Activated naive CD4-positive, alpha-beta T cell treated with anti-CD3 and anti-CD28 coated beads, Interleukin-2, amount 10 ng/mL, durations not matched to agents 7 days and 5 days (primary cell): ENCODE measurements around the gene RRP1.

Experiments
- CTCF ChIA-PET: fragments of 350-600 bp; sonication (Branson Sonifier 250); formaldehyde crosslinking; loops from one replicate; lab custom pipeline; 2021; ENCODE audit warnings: antibody characterized with exemption; lab: Charles Lee
- DNase-seq: peaks from one replicate; pipeline ENCODE4 v3.0.0-alpha.2; 2020
- H3K27ac Mint-ChIP-seq: one replicate; pipeline ENCODE4 v1.8.0; 2021; ENCODE audit warnings: mild to moderate bottlenecking, moderate library complexity, mixed read lengths
- H3K27me3 Mint-ChIP-seq: one replicate; pipeline ENCODE4 v1.8.0; 2021; ENCODE audit warnings: mild to moderate bottlenecking, mixed read lengths
- H3K36me3 Mint-ChIP-seq: one replicate; pipeline ENCODE4 v1.8.0; 2021; ENCODE audit warnings: mixed read lengths
- H3K4me1 Mint-ChIP-seq: one replicate; pipeline ENCODE4 v1.8.0; 2021; ENCODE audit warnings: mixed read lengths
- H3K4me3 Mint-ChIP-seq: one replicate; pipeline ENCODE4 v1.8.0; 2021; ENCODE audit warnings: mild to moderate bottlenecking, moderate library complexity, mixed read lengths
- H3K9me3 Mint-ChIP-seq: one replicate; pipeline ENCODE4 v1.8.0; 2021; ENCODE audit warnings: mixed read lengths

RRP1 gene

GRCh38 chr21:43753439-43753799 lies 36.0 kb upstream of the RRP1 start:
- H3K9me3 Mint-ChIP-seq = no peaks in the 10 kb centered on the region
- DNase-seq = no peak
- peaks cover 30% of the 10 kb centered on the region for H3K36me3 Mint-ChIP-seq
- no peaks in the 10 kb centered on the region for H3K4me1 Mint-ChIP-seq
- CTCF ChIA-PET = interaction anchor here (0.6 kb wide), 1 partner anchor 25 kb away, joined by 3 read pairs; no protein-coding TSS in a partner anchor
- no peaks in the 10 kb centered on the region for H3K27me3 Mint-ChIP-seq
- no peak overlapping the region for H3K4me3 Mint-ChIP-seq
- no peak overlapping the region for H3K27ac Mint-ChIP-seq

GRCh38 chr21:43754948-43755781 lies 34.2 kb upstream of the RRP1 start:
- no peak overlapping the region for H3K27ac Mint-ChIP-seq
- DNase-seq = no peak
- no peak overlapping the region for H3K4me3 Mint-ChIP-seq
- no peaks in the 10 kb centered on the region for H3K27me3 Mint-ChIP-seq
- CTCF ChIA-PET = no interaction called here
- H3K36me3 Mint-ChIP-seq = peaks cover 26% of the 10 kb centered on the region
- no peaks in the 10 kb centered on the region for H3K4me1 Mint-ChIP-seq
- H3K9me3 Mint-ChIP-seq = no peaks in the 10 kb centered on the region

- Mint-ChIP-seq H3K4me3 (no peak overlapping the region), H3K27me3 (no peaks in the 10 kb centered on the region), H3K4me1 (no peaks in the 10 kb centered on the region), H3K9me3 (no peaks in the 10 kb centered on the region), H3K36me3 (peaks cover 19% of the 10 kb centered on the region), H3K27ac (no peak overlapping the region)
- no peak for DNase-seq
- CTCF ChIA-PET = no interaction called here
Measured at GRCh38 chr21:43755820-43756594, 33.4 kb upstream of the RRP1 start.

GRCh38 chr21:43757601-43758000 lies 31.8 kb upstream of the RRP1 start:
- H3K36me3 Mint-ChIP-seq = peaks cover 17% of the 10 kb centered on the region
- CTCF ChIA-PET = no interaction called here
- no peak overlapping the region for H3K4me3 Mint-ChIP-seq
- no peaks in the 10 kb centered on the region for H3K27me3 Mint-ChIP-seq
- H3K27ac Mint-ChIP-seq = no peak overlapping the region
- H3K9me3 Mint-ChIP-seq = no peaks in the 10 kb centered on the region
- H3K4me1 Mint-ChIP-seq = no peaks in the 10 kb centered on the region
- no peak for DNase-seq

GRCh38 chr21:43758111-43758641 lies 31.2 kb upstream of the RRP1 start:
- H3K27ac Mint-ChIP-seq = no peak overlapping the region
- no peaks in the 10 kb centered on the region for H3K9me3 Mint-ChIP-seq
- no peak overlapping the region for H3K4me3 Mint-ChIP-seq
- CTCF ChIA-PET = no interaction called here
- DNase-seq = no peak
- peaks cover 16% of the 10 kb centered on the region for H3K36me3 Mint-ChIP-seq
- no peaks in the 10 kb centered on the region for H3K4me1 Mint-ChIP-seq
- no peaks in the 10 kb centered on the region for H3K27me3 Mint-ChIP-seq

- Mint-ChIP-seq H3K9me3 (no peaks in the 10 kb centered on the region), H3K27me3 (no peaks in the 10 kb centered on the region), H3K36me3 (peaks cover 15% of the 10 kb centered on the region), H3K4me3 (no peak overlapping the region), H3K4me1 (no peaks in the 10 kb centered on the region), H3K27ac (no peak overlapping the region)
- CTCF ChIA-PET = no interaction called here
- DNase-seq = no peak
Measured at GRCh38 chr21:43758811-43759210, 30.6 kb upstream of the RRP1 start.

- Mint-ChIP-seq H3K36me3 (peaks cover 10% of the 10 kb centered on the region), H3K4me3 (no peak overlapping the region), H3K9me3 (no peaks in the 10 kb centered on the region), H3K27me3 (no peaks in the 10 kb centered on the region), H3K4me1 (no peaks in the 10 kb centered on the region), H3K27ac (no peak overlapping the region)
- DNase-seq = no peak
- CTCF ChIA-PET = no interaction called here
Measured at GRCh38 chr21:43759651-43760050, 29.7 kb upstream of the RRP1 start.

- Mint-ChIP-seq H3K27ac (no peak overlapping the region), H3K27me3 (no peaks in the 10 kb centered on the region), H3K4me1 (no peaks in the 10 kb centered on the region), H3K36me3 (peaks cover 9% of the 10 kb centered on the region), H3K9me3 (no peaks in the 10 kb centered on the region), H3K4me3 (no peak overlapping the region)
- CTCF ChIA-PET = no interaction called here
- DNase-seq = no peak
Measured at GRCh38 chr21:43760391-43760958, 28.9 kb upstream of the RRP1 start.

- Mint-ChIP-seq H3K4me1 (no peaks in the 10 kb centered on the region), H3K36me3 (peaks cover 3% of the 10 kb centered on the region), H3K9me3 (no peaks in the 10 kb centered on the region), H3K27me3 (no peaks in the 10 kb centered on the region), H3K4me3 (no peak overlapping the region), H3K27ac (no peak overlapping the region)
- DNase-seq = no peak
- CTCF ChIA-PET = no interaction called here
Measured at GRCh38 chr21:43761886-43762285, 27.5 kb upstream of the RRP1 start.

GRCh38 chr21:43762303-43763128 lies 26.9 kb upstream of the RRP1 start:
- DNase-seq = no peak
- H3K9me3 Mint-ChIP-seq = no peaks in the 10 kb centered on the region
- CTCF ChIA-PET = no interaction called here
- H3K27me3 Mint-ChIP-seq = no peaks in the 10 kb centered on the region
- H3K36me3 Mint-ChIP-seq = peaks cover 3% of the 10 kb centered on the region
- H3K4me3 Mint-ChIP-seq = no peak overlapping the region
- no peaks in the 10 kb centered on the region for H3K4me1 Mint-ChIP-seq
- no peak overlapping the region for H3K27ac Mint-ChIP-seq

- H3K27me3 Mint-ChIP-seq = peaks cover 4% of the 10 kb centered on the region
- no peaks in the 10 kb centered on the region for H3K4me1 Mint-ChIP-seq
- H3K9me3 Mint-ChIP-seq = no peaks in the 10 kb centered on the region
- CTCF ChIA-PET = no interaction called here
- DNase-seq = no peak
- H3K4me3 Mint-ChIP-seq = no peak overlapping the region
- peaks cover 3% of the 10 kb centered on the region for H3K36me3 Mint-ChIP-seq
- H3K27ac Mint-ChIP-seq = no peak overlapping the region
Measured at GRCh38 chr21:43763901-43764523, 25.4 kb upstream of the RRP1 start.

- no peak overlapping the region for H3K27ac Mint-ChIP-seq
- DNase-seq = no peak
- peaks cover 3% of the 10 kb centered on the region for H3K36me3 Mint-ChIP-seq
- H3K9me3 Mint-ChIP-seq = no peaks in the 10 kb centered on the region
- CTCF ChIA-PET = no interaction called here
- no peaks in the 10 kb centered on the region for H3K4me1 Mint-ChIP-seq
- no peak overlapping the region for H3K4me3 Mint-ChIP-seq
- H3K27me3 Mint-ChIP-seq = peaks cover 4% of the 10 kb centered on the region
Measured at GRCh38 chr21:43764576-43765495, 24.5 kb upstream of the RRP1 start.
